SU-DHL-6 (cell line): Measurements from ENCODE around the gene HESX1.

Experiments
- EZH2phosphoT487 ChIP-seq: fragments of 200-600 bp; sonication (generic), shearing (Covaris generic); conservative IDR thresholded peaks from 2 replicates; pipeline ENCODE4 v1.6.1; 2018; ENCODE audit warnings: mild to moderate bottlenecking, antibody characterized with exemption, low read length, moderate library complexity, mixed read lengths
- TF ChIP-seq, protein P1 (sequence below): fragments of 200-600 bp; sonication (generic); IDR thresholded peaks from one replicate; pipeline ENCODE4 v1.5.1; 2017; ENCODE audit warnings: antibody characterized with exemption, mild to moderate bottlenecking, low read length, moderate library complexity; ENCODE audit not compliant: insufficient read depth, poor library complexity, severe bottlenecking

DNA sequence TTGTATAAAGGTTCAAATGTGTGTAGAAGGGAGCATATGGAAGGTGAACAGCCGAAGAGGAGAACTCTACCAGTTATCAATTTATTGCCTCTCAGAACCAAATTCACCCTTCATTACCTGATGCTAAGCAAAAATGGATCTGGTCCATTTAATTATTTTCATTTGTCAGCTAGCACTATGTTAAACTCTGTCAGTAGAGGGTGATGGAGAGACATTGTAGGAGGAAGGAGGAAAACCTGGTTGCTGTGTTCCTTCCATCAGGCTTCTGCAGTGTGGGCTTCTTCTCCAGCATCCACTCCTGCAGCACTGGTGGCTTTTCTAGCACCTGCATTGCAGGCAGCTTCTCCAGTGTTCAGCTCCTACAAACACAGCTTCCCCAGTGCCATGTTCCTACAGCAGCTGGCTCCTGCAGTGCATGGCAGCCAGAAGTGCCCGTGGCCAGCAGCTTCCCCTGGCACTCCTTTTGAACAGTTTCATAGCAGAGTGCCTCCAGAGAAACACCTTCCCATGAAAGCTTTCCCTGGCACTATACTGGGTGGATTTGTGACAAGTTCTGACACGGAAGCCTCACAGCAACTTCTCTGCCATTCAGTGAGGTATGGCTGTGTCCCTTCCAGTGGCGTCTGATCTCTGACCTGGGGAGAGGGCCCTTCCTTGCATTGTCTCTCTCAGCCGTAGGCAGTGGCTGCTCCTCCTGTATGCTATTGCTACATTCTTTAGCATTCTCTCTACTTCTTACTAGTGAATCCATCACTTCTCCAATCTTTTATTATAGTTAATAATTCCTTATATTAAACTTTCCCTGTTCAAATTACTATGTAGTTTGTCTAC, 20.0 kb downstream of the HESX1 start:
- TF ChIP-seq EZH2phosphoT487 = no peak
- TF ChIP-seq, protein P1, sequence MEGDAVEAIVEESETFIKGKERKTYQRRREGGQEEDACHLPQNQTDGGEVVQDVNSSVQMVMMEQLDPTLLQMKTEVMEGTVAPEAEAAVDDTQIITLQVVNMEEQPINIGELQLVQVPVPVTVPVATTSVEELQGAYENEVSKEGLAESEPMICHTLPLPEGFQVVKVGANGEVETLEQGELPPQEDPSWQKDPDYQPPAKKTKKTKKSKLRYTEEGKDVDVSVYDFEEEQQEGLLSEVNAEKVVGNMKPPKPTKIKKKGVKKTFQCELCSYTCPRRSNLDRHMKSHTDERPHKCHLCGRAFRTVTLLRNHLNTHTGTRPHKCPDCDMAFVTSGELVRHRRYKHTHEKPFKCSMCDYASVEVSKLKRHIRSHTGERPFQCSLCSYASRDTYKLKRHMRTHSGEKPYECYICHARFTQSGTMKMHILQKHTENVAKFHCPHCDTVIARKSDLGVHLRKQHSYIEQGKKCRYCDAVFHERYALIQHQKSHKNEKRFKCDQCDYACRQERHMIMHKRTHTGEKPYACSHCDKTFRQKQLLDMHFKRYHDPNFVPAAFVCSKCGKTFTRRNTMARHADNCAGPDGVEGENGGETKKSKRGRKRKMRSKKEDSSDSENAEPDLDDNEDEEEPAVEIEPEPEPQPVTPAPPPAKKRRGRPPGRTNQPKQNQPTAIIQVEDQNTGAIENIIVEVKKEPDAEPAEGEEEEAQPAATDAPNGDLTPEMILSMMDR = peak; percentile 24
